Activated CD4-positive, CD25-positive, alpha-beta regulatory T cell treated with anti-CD3 and anti-CD28 coated beads, Interleukin-2, amount 50 U/mL, for 24 hours (primary cell): ENCODE measurements around the gene NOP58.
"Not testable (repeated sequence)": the region's sequence is repeated elsewhere in the genome, so short reads cannot be mapped to it uniquely, and the experiment has no call there.

Experiments used
- ATAC-seq, 2 donors: fragments of 150-1000 bp; cut with Tn5 transposase; one replicate each; pipeline ENCODE4 v1.10.0; 2021; ENCODE audit warnings: mild to moderate bottlenecking in 1 of 2, moderate library complexity in 1 of 2

The NOP58 gene

DNA sequence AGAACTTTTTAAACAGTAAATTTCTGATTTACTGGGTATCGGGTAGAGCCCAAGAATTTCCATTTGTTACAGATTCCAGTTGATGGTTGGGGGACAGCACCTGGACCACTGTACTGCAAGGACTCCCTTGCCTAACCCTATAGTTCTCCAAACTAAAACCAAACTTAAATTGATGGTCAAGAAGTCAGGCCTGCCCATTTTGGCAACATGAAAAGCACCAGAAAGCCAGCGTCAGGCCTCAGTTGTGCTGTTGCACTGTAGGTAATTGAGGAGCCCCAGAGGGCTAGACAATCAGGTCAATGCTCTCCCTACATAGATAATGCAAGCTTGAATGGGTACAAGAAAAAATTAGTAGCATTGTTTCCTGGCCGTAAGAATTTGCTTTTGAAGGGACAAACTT lies 40.5 kb downstream of the NOP58 start:
- ATAC-seq = no peak

DNA sequence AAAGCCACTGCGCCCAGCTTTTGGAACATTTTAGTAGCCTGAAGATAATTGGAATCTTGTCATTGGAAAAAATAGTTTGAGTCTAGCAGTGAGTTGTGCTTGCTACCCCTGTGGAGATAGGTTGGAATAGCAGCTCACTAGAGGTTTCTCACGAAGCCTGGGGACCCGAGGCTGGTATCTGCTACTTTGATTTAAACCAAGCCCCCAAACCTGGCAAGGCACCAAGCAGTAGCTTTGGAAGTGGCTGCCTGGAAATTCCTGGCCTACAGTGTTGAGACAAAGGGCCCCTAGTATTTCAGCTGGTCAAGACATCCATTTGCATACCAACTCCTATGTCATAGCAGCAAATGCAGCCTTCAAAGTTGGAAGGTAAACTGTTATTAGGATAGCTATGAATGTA lies 42.1 kb downstream of the NOP58 start:
- ATAC-seq = no peak

DNA sequence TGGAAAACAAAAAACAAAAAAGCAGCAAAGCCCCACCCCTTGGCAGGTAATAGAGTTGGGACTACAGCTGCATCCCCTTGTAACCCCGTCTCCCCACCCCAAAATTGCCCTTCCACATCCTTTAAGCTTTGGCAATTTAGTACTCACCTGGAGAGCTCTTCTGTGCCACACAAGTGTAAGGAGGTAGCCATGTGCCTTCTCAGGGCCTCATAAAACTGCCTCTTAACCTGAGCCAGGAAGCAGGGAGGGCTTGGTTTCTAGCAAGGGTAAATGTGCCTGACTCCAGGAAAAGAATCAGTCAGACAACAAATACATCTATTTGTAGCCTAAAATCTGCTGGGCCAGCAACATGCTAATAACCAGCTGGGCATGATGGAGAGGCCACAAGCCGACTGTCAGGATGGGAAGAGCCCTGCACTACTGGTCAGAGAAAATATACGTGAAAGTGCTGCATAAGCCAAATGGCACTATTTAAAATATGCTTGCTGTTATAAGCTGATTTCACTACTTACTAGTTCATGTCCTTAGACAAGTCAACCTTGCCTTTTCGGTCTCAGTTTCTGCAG lies 46.3 kb downstream of the NOP58 start:
- ATAC-seq = no peak

DNA sequence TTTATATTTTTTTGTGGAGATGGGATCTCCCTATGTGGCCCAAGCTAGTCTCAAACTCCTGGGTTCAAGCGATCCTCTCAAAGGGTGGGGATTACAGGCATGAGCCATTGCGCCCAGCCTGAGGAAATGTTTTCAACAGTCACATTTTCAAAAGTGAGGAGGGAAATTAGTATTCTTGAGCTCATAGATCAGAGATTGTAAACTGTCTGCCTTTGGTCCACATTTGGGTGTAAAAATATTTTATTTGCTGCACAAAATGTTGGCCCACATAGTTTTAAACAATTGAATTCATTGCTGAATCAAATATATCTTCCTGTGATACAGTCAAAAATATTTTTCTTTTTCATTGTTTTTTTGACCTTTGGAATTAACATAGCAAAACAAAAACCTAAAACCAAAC lies 48.6 kb downstream of the NOP58 start:
- ATAC-seq = no peak

DNA sequence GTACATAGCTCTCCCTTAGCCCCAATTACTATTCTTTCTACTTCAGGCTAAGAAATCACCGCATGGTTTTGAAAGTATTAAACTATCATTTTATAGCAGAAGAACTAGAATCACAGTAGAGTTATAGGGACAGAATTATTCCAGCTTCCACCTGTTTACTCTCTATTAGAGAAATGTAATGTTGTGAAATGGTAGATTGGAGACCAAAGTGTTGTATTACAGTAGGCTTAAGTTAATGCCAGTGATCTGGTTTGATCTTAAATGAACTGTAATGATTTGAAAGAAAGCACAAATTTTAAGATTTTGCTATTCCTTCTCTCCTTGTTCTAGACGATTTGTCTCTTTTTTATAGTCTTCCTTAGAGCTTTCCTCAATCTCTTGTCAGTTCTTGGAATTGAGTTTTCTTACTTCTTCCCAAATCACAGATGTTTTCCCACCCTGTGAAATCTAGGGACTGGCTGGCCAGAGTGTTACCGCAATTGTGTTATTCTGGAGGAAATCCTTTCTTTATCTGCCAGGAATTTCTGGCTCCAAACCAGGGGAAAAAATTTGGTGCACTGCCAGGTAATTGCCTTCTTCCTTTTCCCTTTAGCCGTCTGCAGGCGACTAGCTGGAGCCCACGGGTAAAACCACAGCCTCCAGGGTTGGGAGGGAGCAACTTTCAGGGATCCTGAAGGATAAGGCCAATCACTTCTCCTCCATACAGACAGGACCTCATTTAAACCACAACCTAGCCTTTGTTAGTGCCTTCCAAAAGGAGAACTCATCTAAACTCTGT lies 51.7 kb downstream of the NOP58 start:
- no peak for ATAC-seq

DNA sequence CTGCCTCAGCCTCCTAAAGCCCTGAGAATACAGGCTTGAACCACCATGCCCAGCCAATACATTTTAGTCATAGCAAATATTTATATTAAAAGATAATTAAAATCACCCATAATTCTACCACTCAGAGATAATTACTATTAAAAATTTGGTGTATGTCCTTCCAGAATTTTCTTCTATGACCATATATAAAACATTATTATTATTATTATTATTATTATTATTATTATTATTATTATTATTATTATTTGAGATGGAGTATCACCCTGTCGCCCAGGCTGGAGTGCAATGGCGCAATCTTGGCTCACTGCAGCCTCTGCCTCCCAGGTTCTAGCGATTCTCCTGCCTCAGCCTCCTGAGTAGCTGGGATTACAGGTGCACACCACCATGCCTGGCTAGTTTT lies 54.8 kb downstream of the NOP58 start:
- not testable (repeated sequence) for ATAC-seq

DNA sequence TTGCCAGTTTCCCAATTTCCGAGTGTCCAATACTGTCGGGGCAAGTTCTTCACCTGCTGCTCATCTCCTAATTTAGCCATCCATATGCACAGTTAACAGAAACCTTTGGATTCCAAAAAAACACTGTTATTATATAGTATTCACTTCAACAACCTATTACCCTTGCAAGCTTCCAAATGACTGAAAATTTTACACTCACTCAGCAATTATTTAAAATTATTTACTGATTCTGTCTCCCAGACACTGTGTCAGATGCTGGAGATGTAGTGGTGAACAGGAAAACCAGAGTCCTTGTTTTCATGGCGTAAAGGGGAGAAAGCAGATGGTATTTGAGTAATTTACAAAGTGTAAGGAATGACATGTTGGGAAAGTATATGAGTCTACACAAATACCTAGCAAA lies 56.9 kb downstream of the NOP58 start:
- ATAC-seq = no peak

DNA sequence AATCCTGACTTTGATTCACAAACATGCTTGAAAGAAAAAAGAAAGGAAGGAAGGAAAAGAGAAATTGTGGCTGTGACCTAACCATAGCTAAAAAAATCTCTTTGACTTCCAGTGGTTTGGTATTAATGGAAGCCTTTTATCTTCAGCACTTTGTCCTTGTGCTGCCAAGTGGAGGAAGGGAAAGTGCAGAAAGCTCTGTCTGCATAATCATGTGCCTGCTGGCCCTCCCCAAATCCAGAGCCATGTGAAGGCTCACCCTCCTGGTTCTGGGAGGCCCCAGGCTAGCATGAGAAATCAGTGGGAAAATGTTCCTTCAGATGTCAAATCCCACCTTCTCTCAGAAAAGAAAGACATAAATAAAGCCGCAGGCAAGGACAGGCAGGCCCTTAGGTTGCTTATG lies 62.3 kb downstream of the NOP58 start:
- no peak for ATAC-seq

DNA sequence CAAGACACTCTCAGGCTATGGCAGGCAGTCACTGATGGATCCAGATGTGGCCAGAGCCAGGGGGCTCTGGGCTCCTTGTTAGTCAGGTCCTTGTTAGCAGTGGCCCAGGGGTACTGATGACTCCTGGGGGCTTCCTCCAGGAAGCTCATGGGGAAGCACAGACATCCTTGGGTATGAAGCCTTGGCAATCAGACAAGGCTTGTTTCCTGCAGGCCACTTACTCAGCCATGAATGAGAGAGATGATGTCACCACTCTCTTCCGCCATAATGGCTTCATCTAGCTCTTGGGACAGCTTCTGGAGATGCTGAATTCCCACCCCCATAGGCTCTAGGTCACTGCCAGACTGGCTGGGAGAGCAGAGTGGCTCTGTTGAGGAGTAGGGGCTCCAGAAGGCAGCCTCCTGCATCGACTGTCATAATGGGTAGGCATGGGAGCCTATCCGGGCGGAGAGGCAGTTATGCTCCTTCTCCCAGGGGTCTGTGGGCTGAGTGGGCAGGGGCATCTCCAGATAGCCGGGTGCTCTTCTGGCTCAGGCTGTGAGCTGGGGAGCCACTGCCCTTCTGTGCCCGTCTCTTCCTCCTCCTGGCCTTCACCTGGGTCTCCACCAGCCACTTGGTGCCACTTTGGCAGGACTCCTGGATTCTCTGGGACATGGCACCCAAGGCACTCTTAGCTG lies 70.4 kb downstream of the NOP58 start:
- no peak for ATAC-seq

DNA sequence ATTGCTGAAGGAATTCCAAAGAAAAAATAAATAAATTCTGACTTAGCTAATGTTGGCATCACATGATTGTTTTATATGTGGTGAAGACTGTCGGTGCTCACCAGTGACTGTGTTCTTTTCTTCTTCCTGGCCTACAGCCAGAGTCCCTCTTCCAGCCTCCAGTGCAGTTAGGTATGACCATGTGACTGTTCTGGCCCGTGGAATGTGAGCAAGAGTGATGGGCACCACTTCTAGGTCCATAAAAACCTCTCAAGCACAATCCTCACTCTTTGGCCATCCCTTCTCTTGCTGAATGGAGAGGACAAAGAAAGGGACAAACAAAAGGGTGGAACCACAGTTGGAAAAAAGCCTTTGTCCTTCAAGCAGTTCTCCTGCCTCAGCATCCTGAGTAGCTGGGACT lies 71.6 kb downstream of the NOP58 start:
- ATAC-seq = no peak

DNA sequence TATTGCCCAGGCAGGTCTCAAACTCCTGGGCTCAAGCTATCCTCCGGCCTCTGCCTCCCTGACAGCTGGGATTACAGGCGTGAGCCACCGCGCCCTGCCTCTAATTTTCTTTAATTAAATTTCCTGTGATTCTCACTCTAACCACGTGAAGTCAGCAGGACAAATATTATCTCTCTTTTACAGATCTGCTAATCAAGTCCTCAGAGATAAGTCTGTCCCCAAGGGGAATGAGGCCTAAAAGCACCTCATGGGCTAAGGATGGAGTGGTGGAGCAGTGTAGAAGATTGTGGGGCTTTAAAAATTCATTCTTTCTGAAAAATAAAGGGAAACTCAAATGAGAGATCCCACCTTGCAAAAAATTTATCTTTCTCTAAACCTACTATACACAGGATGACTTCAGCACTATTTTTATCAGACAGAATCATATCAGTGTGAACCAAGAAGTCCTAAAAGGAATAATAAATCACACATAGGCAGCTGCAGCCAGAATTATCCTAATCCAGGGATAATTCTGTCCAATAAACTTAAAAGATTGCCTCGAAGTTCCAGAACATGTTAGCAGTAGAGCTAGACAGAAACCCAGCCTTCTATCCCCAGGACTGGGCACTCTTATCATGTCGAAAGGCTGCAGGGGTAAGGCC lies 72.3 kb downstream of the NOP58 start:
- no peak for ATAC-seq

DNA sequence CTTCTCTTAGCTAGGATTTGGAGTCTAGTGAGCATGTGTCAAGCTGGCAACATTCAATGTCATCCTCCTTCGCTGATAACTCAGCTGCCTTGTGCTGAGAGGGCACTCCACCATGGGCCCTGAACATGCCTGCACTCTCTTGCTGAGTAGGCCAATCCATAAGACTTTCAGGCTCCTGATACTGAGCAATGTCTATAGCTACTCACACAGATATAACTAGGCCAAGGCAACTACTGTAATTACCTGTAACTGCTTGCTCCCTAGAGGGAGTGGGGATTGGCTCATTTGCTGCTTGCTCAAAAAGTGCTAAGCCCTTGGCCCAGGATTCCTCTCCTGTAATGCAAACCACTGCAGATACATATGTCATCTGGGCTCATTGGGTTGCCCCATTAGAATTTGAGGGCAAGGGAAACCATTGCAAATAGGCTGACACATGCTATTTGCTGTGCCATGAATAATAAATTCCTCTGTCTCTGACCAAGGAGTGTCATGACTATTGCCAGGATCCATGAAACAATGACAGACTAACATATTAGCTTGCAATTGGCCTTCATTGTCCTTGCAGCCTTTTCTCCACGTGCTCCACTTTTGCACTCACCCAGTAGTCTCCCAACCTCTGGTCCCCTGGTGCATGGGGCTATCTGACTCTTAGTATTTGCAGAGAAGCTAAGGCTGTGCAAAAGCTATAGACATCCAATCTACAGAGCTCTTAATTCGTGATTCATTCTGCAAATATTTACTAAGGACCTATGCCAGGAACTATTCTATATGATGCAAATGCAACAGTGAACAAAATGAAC lies 73.7 kb downstream of the NOP58 start:
- ATAC-seq = no peak

DNA sequence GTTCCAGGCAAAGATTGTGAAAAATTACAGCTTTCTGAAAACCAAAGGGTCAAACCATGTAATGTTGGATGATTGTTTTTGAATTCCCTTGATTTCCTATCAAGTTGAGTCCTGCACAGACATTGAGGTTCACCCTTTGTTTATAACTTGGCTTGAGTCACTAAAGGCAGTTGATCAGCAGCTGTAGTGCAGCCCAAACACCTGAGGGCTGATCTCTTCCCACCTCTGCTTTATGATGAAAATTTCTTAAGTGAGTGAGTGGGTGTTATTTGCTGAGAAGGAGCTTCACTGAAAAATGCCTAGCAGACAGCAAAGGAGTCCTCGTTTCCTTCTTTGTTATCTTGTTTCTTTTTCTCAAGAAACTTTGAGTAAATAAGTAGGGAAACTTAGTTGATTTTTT lies 78.6 kb downstream of the NOP58 start:
- ATAC-seq = no peak

DNA sequence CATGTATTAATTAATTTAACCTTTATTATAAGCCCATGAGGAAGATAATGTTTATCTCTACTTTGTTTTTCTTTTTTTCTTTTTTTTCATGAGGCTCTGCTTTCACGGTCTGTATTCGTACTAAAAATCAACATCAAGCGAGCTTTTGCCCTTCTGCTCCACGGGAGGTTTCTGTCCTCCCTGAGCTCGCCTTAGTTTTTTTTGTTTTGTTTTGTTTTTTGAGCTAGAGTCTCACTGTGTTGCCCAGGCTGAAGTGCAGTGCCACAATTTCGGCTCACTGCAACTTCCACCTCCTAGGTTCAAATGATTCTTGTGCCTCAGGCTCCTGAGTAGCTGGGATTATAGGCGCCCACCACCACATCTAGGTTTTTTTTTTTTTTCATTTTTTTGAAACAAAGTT lies 80.6 kb downstream of the NOP58 start:
- no peak for ATAC-seq
